A549 (cell line): ENCODE measurements around the gene PTPRCAP. TPM values are rescaled to one million over a fixed set of nuclear protein-coding genes. Genes with fewer than 3 reads are reported as not detected.

Experiments used
- ATAC-seq, 2 experiments: fragments of 200-7000 bp in 1 of 2; fragments of >200 bp in 1 of 2; cut with Nextera tagmentation in 1 of 2; cut with Tn5 transposase in 1 of 2; 3 replicates each; pipeline versions ENCODE4 v1.8.0 to v1.9.1; 2018 to 2020; ENCODE audit warnings: mild to moderate bottlenecking in 1 of 2, moderate library complexity in 1 of 2
- CTCF ChIA-PET: fragments of 300-600 bp; sonication (Branson Sonifier 250); formaldehyde crosslinking; extraction: SDS; loops from one replicate; lab custom pipeline; 2021; ENCODE audit warnings: antibody characterized with exemption, inconsistent platforms; lab: Yijun Ruan, JAX
- POLR2A ChIA-PET: fragments of 350-600 bp; formaldehyde crosslinking; extraction: SDS; loops from one replicate; lab custom pipeline; 2021; ENCODE audit warnings: antibody characterized with exemption, inconsistent platforms; lab: Yijun Ruan, JAX
- DNase-seq, 2 experiments: peaks; one replicate each; pipeline versions ENCODE4 v3.0.0 to v3.0.0-alpha.2; 2011 to 2016; ENCODE audit warnings: low read depth in 1 of 2, low spot score in 1 of 2
- FAIRE-seq: peaks from 2 replicates; lab custom pipeline; 2011; peaks lifted over from hg19 to GRCh38; lab: Jason Lieb, UNC
- H3K27ac ChIP-seq, 2 experiments: fragments of >200 bp; sonication (Bioruptor Twin); formaldehyde crosslinking; 3 replicates each; pipeline ENCODE4 v1.5.1; 2016 to 2017
- H3K4me1 ChIP-seq: fragments of >200 bp; sonication (Bioruptor Twin); formaldehyde crosslinking; 3 replicates; pipeline ENCODE4 v1.6.1; 2016
- H3K4me2 ChIP-seq: fragments of >200 bp; sonication (Bioruptor Twin); formaldehyde crosslinking; 3 replicates; pipeline ENCODE4 v1.6.1; 2016
- H3K4me3 ChIP-seq: fragments of >200 bp; sonication (Bioruptor Twin); formaldehyde crosslinking; 3 replicates; pipeline ENCODE4 v1.5.1; 2016
- H3K9me3 ChIP-seq: fragments of >200 bp; sonication (Bioruptor Twin); formaldehyde crosslinking; 3 replicates; pipeline ENCODE4 v1.6.1; 2016
- CHD4 ChIP-seq: fragments of 200-600 bp; sonication (generic); IDR thresholded peaks from 2 replicates; pipeline ENCODE4 v1.6.1; 2016; ENCODE audit warnings: antibody characterized with exemption, mild to moderate bottlenecking, borderline replicate concordance
- HDAC2 ChIP-seq: fragments of 200-600 bp; sonication (generic); IDR thresholded peaks from 2 replicates; pipeline ENCODE4 v1.6.1; 2016
- HOXB13 ChIP-seq: fragments of 250-450 bp; sonication (Bioruptor Pico); IDR thresholded peaks from 2 replicates; pipeline ENCODE4 v1.5.0; 2020; ENCODE audit warnings: low read depth, mild to moderate bottlenecking, moderate library complexity
- KDM5A ChIP-seq: fragments of 200-600 bp; sonication (generic); IDR thresholded peaks from 2 replicates; pipeline ENCODE4 v1.6.1; 2016; ENCODE audit warnings: antibody characterized with exemption, mild to moderate bottlenecking
- MAZ ChIP-seq: fragments of 150-350 bp; IDR thresholded peaks from 2 replicates; pipeline ENCODE4 v1.6.1; 2014; ENCODE audit warnings: antibody characterized with exemption, low read depth, low read length, borderline replicate concordance
- RFX5 ChIP-seq: fragments of 450-650 bp; IDR thresholded peaks from 2 replicates; pipeline ENCODE4 v1.7.1; 2014; ENCODE audit warnings: antibody characterized with exemption, mild to moderate bottlenecking, moderate library complexity
- SMC3 ChIP-seq: fragments of >200 bp; sonication (Bioruptor Twin); formaldehyde crosslinking; IDR thresholded peaks from 3 replicates; pipeline ENCODE4 v1.6.1; 2018; ENCODE audit warnings: inconsistent platforms
- ZSCAN20 ChIP-seq: fragments of 250-450 bp; sonication (Bioruptor Pico); IDR thresholded peaks from 2 replicates; pipeline ENCODE4 v1.8.0; 2022; ENCODE audit warnings: mild to moderate bottlenecking, moderate library complexity
- WGBS: methylation state at CpG from one replicate; pipeline ENCODE4 v1.1.6; 2017; ENCODE audit errors: missing lambda C conversion rate; 5-methylcytosine and 5-hydroxymethylcytosine counted together
- polyA plus RNA-seq, 4 experiments: library from polyadenylated mRNA; depleted of rRNA in 3 of 4; stranded (reverse); fragments of >200 nt; fragmentation: RNase III in 1 of 4; extraction: RNeasy Plus Mini Kit Qiagen cat#74134 plus additional on column Dnase treatment in 1 of 4; gene quantifications; 2 replicates in 3 of 4; 3 replicates in 1 of 4; pipeline ENCODE4 v1.2.3, GENCODE V29; 2011 to 2017
- TF ChIP-seq, protein P1 (sequence below): fragments of >200 bp; sonication (Bioruptor Twin); formaldehyde crosslinking; IDR thresholded peaks from 3 replicates; pipeline ENCODE4 v1.5.1; 2016
- TF ChIP-seq, protein P2 (sequence below): IDR thresholded peaks from 2 replicates; pipeline ENCODE4 v1.6.1; 2012; ENCODE audit warnings: low read depth, borderline replicate concordance
- TF ChIP-seq, protein P3 (sequence below): fragments of >200 bp; sonication (Bioruptor Twin); formaldehyde crosslinking; IDR thresholded peaks from 2 replicates; pipeline ENCODE4 v1.6.1; 2016

The PTPRCAP gene
- polyA plus RNA-seq, 2 of the 4 experiments (the other 2 are of a cell fraction): 0.34 to 0.56 TPM

DNA sequence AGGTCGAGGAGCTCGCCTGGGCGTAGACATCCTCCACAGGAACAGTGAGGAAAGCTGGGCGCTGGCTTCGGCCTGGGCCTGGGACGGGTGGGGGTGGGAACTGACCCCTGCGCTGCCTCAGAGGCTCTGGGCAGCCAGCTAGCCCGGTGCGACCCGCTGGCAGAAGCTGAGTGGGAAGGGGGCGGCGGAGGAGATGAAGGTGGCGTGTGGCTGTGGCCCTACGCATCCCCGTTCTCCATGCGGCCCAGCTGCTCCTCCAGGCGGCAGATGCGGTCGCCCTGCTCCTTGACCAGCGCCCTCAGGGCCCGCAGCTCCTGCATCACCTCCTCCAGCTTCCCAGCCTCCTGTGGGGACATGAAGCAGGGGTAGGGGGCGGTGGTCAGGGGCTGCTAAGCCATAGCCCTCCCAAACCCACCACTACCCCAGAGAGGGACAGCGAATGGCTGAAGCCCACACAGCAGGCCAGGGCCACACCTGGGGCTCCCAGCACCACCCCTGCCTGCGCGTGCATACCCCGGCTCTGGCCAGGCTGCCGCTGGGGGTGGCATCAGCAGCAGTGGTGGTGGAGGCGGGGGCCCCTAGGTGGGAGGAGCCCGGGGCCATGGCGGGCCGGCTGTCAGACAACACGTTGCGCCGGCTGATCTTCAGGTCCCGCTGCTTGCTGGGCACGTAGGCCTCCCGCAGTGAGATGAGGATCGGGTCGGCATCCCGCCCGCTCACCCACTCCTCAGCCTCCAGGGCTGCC lies 848 bp upstream of the PTPRCAP start:
- TF ChIP-seq, protein P1, sequence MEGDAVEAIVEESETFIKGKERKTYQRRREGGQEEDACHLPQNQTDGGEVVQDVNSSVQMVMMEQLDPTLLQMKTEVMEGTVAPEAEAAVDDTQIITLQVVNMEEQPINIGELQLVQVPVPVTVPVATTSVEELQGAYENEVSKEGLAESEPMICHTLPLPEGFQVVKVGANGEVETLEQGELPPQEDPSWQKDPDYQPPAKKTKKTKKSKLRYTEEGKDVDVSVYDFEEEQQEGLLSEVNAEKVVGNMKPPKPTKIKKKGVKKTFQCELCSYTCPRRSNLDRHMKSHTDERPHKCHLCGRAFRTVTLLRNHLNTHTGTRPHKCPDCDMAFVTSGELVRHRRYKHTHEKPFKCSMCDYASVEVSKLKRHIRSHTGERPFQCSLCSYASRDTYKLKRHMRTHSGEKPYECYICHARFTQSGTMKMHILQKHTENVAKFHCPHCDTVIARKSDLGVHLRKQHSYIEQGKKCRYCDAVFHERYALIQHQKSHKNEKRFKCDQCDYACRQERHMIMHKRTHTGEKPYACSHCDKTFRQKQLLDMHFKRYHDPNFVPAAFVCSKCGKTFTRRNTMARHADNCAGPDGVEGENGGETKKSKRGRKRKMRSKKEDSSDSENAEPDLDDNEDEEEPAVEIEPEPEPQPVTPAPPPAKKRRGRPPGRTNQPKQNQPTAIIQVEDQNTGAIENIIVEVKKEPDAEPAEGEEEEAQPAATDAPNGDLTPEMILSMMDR: no peak
- TF ChIP-seq HOXB13 (CRISPR knock-in tag) (no peak), MAZ (no peak), CHD4 (no peak)
- ChIA-PET CTCF (interaction anchor here (0.8 to 2.2 kb wide), 11 partner anchors 9 to 87 kb away, joined by 3 to 6 read pairs (median 4); partner anchors contain the start of genes GPR152, PPP1CA and RPS6KB2), POLR2A (interaction anchor here (1.2 to 2.8 kb wide), 4 partner anchors 10 to 37 kb away, joined by 3 to 12 read pairs (median 4); partner anchors contain the start of genes PPP1CA, RPS6KB2 and TMEM134)
- no peak for FAIRE-seq
- no peaks in the 10 kb centered on the region for H3K9me3 ChIP-seq
- WGBS: 88% methylated on average over 31 of the region's 41 CpGs
- peaks cover 19% of the 10 kb centered on the region; the same call in 2 of the 3 replicates for H3K4me1 ChIP-seq
- H3K4me3 ChIP-seq: no peak overlapping the region
- DNase-seq: no peak
- ATAC-seq: no peak
- H3K4me2 ChIP-seq: no peak overlapping the region
- H3K27ac ChIP-seq: peak overlapping the region in 1 of 2 experiments; percentile 14; a peak in 1 of 6 replicates

DNA sequence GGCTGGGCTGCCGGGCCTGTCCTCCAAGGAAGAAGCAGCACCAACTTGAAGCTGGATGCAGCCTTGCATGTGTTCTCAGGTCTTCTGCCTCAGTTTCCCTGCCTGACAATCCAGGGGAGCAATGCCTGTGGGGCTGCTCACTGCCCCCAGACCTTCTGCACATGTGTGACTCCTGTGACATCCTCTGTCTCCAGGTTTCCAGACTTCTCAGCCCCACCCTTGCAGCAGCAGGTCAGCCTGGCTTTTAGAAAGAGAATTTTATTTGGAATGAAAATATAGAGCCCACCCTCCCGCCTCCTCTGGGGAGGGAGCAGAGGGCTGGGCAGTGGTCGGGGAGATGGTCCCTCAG lies 301 bp upstream of the PTPRCAP start:
- ChIA-PET POLR2A (interaction anchor here (1.5 to 2.8 kb wide), 3 partner anchors 9 to 36 kb away, joined by 3 to 12 read pairs (median 5); partner anchors contain the start of genes PPP1CA and RPS6KB2), CTCF (interaction anchor here (1.2 to 2.2 kb wide), 5 partner anchors 9 to 87 kb away, joined by 3 to 6 read pairs (median 6); partner anchors contain the start of genes GPR152, PPP1CA and RPS6KB2)
- Histone ChIP-seq H3K4me2 (no peak overlapping the region), H3K4me1 (peaks cover 19% of the 10 kb centered on the region; the same call in 2 of the 3 replicates), H3K9me3 (no peaks in the 10 kb centered on the region), H3K27ac (no peak overlapping the region), H3K4me3 (no peak overlapping the region)
- ATAC-seq (no peak), DNase-seq (no peak), FAIRE-seq (no peak)
- WGBS: 93% methylated on average over 2 of the region's 3 CpGs
- no peak for TF ChIP-seq RFX5
- no peak for TF ChIP-seq KDM5A
- TF ChIP-seq, protein P2, sequence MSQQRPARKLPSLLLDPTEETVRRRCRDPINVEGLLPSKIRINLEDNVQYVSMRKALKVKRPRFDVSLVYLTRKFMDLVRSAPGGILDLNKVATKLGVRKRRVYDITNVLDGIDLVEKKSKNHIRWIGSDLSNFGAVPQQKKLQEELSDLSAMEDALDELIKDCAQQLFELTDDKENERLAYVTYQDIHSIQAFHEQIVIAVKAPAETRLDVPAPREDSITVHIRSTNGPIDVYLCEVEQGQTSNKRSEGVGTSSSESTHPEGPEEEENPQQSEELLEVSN: no peak
- TF ChIP-seq, protein P3, sequence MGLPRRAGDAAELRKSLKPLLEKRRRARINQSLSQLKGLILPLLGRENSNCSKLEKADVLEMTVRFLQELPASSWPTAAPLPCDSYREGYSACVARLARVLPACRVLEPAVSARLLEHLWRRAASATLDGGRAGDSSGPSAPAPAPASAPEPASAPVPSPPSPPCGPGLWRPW: no peak
- TF ChIP-seq ZSCAN20 (CRISPR knock-in tag): no peak
- TF ChIP-seq SMC3: no peak

DNA sequence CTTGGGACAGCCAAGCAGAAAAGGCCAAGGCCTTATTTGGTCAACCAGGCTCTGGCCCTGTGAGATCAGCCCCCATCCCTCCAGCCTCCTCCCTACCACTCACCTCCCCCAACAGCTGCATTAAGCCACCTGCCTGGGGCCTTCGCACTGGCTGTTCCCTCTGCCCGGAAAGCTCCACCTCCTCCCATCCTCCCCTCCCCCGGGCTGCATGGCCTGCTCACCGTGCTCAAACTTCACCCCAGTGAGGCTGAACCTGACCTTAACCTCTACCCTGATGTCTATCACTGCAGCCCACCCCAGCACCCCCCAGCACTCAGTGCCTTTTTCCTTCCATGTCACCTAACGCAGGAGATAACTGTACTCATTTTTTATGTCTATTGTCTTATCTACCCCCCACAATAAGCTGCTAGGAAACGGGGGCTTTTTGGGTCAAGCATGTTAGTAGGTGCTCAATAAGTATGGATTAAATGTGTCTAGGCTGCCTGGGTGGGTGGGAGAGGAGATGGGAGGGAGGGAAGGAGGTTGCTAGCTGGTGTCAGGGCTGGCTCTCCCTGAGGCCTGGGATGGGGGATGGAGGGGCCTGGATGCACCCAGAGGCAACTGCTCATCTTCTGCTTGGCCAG lies 912 bp downstream of the PTPRCAP start:
- FAIRE-seq (no peak), DNase-seq (no peak), ATAC-seq (peak; percentile 3 to 9; a peak in 1 of 6 replicates)
- TF ChIP-seq HDAC2: no peak
- TF ChIP-seq, protein P2: no peak
- ChIA-PET CTCF (interaction anchor here (0.6 to 2.2 kb wide), 5 partner anchors 8 to 835 kb away, joined by 3 to 6 read pairs (median 6); partner anchors contain the start of genes C11orf24, PPP1CA and RPS6KB2), POLR2A (interaction anchor here (2.8 kb wide), 1 partner anchor 35 kb away, joined by 12 read pairs; the partner anchor contains the start of gene PPP1CA)
- H3K4me1 ChIP-seq: peaks cover 15% of the 10 kb centered on the region; the same call in 1 of the 3 replicates
- no peak overlapping the region; a peak in 1 of 6 replicates for H3K27ac ChIP-seq
- H3K4me2 ChIP-seq: no peak overlapping the region
- H3K4me3 ChIP-seq: no peak overlapping the region
- WGBS: 64% methylated on average over 6 of the region's 6 CpGs
- H3K9me3 ChIP-seq: no peaks in the 10 kb centered on the region
